Stimulated activated CD8-positive, alpha-beta memory T cell treated with anti-CD3 and anti-CD28 coated beads, Interleukin-15, amount 100 ng/mL, for 4 hours (primary cell): ENCODE results near the gene MIDN.

ENCODE experiments used
- DNase-seq, 2 donors: peaks; one replicate each; pipeline ENCODE4 v3.0.0-alpha.2; 2020; ENCODE audit warnings: low read depth in 2 of 2

MIDN gene

GRCh38 chr19:1232652-1233072 is 15.7 kb upstream of the MIDN start:
- no peak for DNase-seq

- DNase-seq = no peak
Observed at GRCh38 chr19:1233115-1233667, 15.2 kb upstream of the MIDN start.

GRCh38 chr19:1234051-1234954 is 14.1 kb upstream of the MIDN start:
- DNase-seq = no peak

- DNase-seq = no peak
Observed at GRCh38 chr19:1234955-1235380, 13.4 kb upstream of the MIDN start.

- DNase-seq = no peak
Observed at GRCh38 chr19:1235625-1236538, 12.5 kb upstream of the MIDN start.

- DNase-seq = no peak
Observed at GRCh38 chr19:1236576-1236975, 11.8 kb upstream of the MIDN start.

GRCh38 chr19:1237027-1237659 is 11.2 kb upstream of the MIDN start:
- DNase-seq = no peak

GRCh38 chr19:1237754-1238368 is 10.5 kb upstream of the MIDN start, which contains the start of gene CBARP:
CBARP (minus strand) TSS chr19:1238005; CDS start chr19:1236100, 1,905 bp downstream.
- no peak for DNase-seq

- DNase-seq = no peak
Observed at GRCh38 chr19:1238369-1239303, 9.7 kb upstream of the MIDN start.

GRCh38 chr19:1239420-1239795 is 9.0 kb upstream of the MIDN start:
- no peak for DNase-seq

- peak; percentile 83 to 96 for DNase-seq
Observed at GRCh38 chr19:1239796-1240737, 8.3 kb upstream of the MIDN start.

- DNase-seq = no peak
Observed at GRCh38 chr19:1240925-1241324, 7.5 kb upstream of the MIDN start.

- peak; percentile 77 to 90 for DNase-seq
Observed at GRCh38 chr19:1241417-1242095, 6.8 kb upstream of the MIDN start, which contains the start of gene ATP5F1D. ATP5F1D (plus strand) TSS chr19:1241751; CDS start chr19:1241851, 100 bp downstream.

- peak; percentile 72 to 76 for DNase-seq
Observed at GRCh38 chr19:1243768-1244692, 4.4 kb upstream of the MIDN start.

GRCh38 chr19:1244693-1245451 is 3.5 kb upstream of the MIDN start:
- no peak for DNase-seq
